ENCODE results near the gene PAPSS1. TPM values are rescaled to one million over a fixed set of nuclear protein-coding genes. Genes with fewer than 3 reads are reported as not detected.
A peak's percentile ranks its signal among the peaks of the same experiment; 100 is the strongest.

Gene PAPSS1
- total and polyA plus RNA-seq, 9 of the 15 experiments (the other 6 are each of a cell fraction or from before 2014, with no cell fraction given), result 21.1 to 53.9 (median 41.9) TPM

DNA sequence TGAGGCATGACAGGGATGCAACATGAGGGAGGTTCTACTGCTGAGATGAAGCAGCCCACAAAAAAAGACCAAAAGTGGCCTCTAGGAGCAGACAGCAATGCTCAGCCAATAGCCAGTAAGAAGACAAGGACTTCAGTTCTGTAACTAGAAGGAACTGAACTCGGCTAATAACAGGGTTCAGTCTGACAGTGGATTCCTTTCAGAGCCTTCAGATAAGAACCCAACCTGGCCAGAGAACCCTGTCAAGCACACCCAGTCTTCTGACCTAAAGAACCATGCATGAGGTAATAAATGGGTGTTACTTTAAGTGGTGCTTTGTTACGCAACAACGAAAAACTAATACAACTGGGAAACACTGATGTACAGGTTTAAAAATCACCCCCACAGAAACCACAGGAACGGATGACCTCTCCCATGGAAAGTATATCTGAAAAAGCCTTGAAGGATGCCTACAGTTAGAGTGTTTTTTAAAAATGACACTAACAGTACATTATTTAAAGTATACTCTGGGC is 94.6 kb downstream of the PAPSS1 start:
- Histone ChIP-seq H3K4me2 (ENCODE audit: insufficient read depth, low read length) (no peak overlapping the region), H3K9ac (ENCODE audit: insufficient read depth in 1 of 2, low read depth in 2 of 2, low read length in 2 of 2) (no peak overlapping the region), H3K27ac (ENCODE audit: extremely low read depth, low read depth, low read length) (no peak overlapping the region), H3K4me1 (replicated peaks in 1 of 2; ENCODE audit: control insufficient read depth in 2 of 2, insufficient read depth in 2 of 2, low read length in 2 of 2) (peaks cover 0 to 4% of the 10 kb centered on the region in 2 experiments; a peak in 1 of 5 replicates), H3K36me3 (ENCODE audit: control insufficient read depth, insufficient read depth, low read length) (no peaks in the 10 kb centered on the region; the same call in 2 of the 3 replicates), H3K27me3 (ENCODE audit: control insufficient read depth in 2 of 2, insufficient read depth in 2 of 2, low read length in 2 of 2) (no peaks in the 10 kb centered on the region), H3K4me3 (no peak overlapping the region), H3K79me2 (ENCODE audit: control insufficient read depth, insufficient read depth, low read length) (no peaks in the 10 kb centered on the region), H2AFZ (ENCODE audit: low read depth, low read length) (no peak overlapping the region), H3K9me1 (ENCODE audit: control insufficient read depth, insufficient read depth, low read length) (no peaks in the 10 kb centered on the region), H4K20me1 (replicated peaks; ENCODE audit: control insufficient read depth, insufficient read depth, low read length) (no peaks in the 10 kb centered on the region), H3K9me3 (replicated peaks; ENCODE audit: control insufficient read depth, insufficient read depth, low read depth, low read length) (no peaks in the 10 kb centered on the region)
- FAIRE-seq (no peak), ATAC-seq (no peak; the same call in 2 of the 3 replicates), DNase-seq (ENCODE audit: extremely low read depth in 1 of 4, low spot score in 3 of 4) (no peak)
- ChIA-PET POLR2A (no interaction called here), CTCF (ENCODE audit: low intra/inter-chr PET ratio) (no interaction called here)
- in situ Hi-C loops (cut with MboI) (no loop called here), intact Hi-C loops (cut with micrococcal nuclease) (no loop called here)
- no peak for TF ChIP-seq PHB2 (IDR thresholded peaks at IDR 0.05; ENCODE audit: low read depth)
- peak; percentile 42; the same call in 1 of the 2 replicates for TF ChIP-seq CEBPG (CRISPR knock-in tag; IDR thresholded peaks at IDR 0.05)
- TF ChIP-seq CEBPG (tag; conservative IDR thresholded peaks at IDR 0.05 in 1 of 2, IDR thresholded peaks at IDR 0.05 in 1 of 2), result peak; percentile 19 to 59; a peak in 2 of 4 replicates
- TF ChIP-seq CEBPB (tag; IDR thresholded peaks at IDR 0.05), result peak; percentile 88
- TF ChIP-seq SRSF3 (IDR thresholded peaks at IDR 0.05; ENCODE audit: insufficient read depth, low read length), result no peak
- no peak for TF ChIP-seq THRA (IDR thresholded peaks at IDR 0.05)
- 64% methylated on average over 4 of the region's 4 CpGs for WGBS (ENCODE audit: insufficient coverage, low coverage, missing lambda C conversion rate)
- BruUV-seq (replicated peaks), result no TSS peak

Measured in K562 (cell line).